ENCODE results near the gene BCL6.

Gene BCL6

DNA sequence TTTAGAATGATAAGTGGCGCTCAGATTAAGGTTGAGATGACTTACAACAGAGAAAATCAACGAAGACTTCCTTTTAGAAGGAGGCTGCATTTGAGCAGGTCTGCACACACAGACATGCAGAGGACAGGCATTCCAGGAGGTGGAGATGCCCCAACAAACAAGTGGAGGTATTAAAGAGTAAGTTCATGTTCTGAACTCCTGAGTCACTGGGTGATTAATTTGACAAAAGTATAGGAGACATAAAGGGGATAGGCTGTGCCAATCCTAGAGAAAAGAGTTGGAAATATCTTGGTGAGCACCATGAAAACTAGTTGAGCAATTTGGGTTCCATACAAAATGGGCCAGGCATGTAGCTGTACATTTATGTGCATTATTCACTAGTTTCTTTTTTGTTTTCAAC lies 33.5 kb upstream of the BCL6 start:
- no peak for TF ChIP-seq REST (IDR thresholded peaks at IDR 0.05; ENCODE audit: insufficient read depth in 1 of 2, low read depth in 2 of 2, low read length in 2 of 2)
- no peak for TF ChIP-seq SIN3A (IDR thresholded peaks at IDR 0.05; ENCODE audit: borderline replicate concordance, insufficient read depth, low read length)
- no peak for TF ChIP-seq TAF1 (IDR thresholded peaks at IDR 0.05; ENCODE audit: borderline replicate concordance, insufficient read depth, low read length)
- TF ChIP-seq POLR2AphosphoS5 (IDR thresholded peaks at IDR 0.05; ENCODE audit: low read depth, low read length): no peak
- no peak for TF ChIP-seq FOXP2 (optimal IDR thresholded peaks at IDR 0.05; ENCODE audit: borderline replicate concordance, extremely low read depth, extremely low read length, insufficient read depth)

GRCh38 chr3:187777331-187777941 lies 32.2 kb upstream of the BCL6 start:
- TF ChIP-seq TAF1 (IDR thresholded peaks at IDR 0.05; ENCODE audit: borderline replicate concordance, insufficient read depth, low read length) (no peak), POLR2AphosphoS5 (IDR thresholded peaks at IDR 0.05; ENCODE audit: low read depth, low read length) (no peak), FOXP2 (optimal IDR thresholded peaks at IDR 0.05; ENCODE audit: borderline replicate concordance, extremely low read depth, extremely low read length, insufficient read depth) (no peak), REST (IDR thresholded peaks at IDR 0.05; ENCODE audit: insufficient read depth in 1 of 2, low read depth in 2 of 2, low read length in 2 of 2) (no peak), SIN3A (IDR thresholded peaks at IDR 0.05; ENCODE audit: borderline replicate concordance, insufficient read depth, low read length) (no peak)

DNA sequence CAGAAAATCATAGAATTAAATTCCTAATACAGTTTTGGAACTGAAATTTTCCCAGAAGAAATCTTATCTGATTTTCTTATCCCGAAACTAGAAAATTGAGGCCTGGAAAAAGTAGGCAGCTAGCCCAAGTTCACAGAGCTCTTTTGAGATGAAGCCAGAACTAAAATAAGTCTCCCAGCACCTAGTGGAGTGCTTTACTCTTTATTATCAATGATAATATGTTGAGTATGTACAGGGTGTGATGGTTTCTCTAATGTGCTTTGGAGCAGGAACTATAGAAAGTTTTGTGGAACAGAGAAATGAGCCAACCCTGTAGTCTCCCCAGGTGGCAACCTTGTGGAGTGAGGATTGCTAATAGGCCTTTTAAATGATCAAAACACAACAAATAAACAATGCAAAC lies 30.3 kb upstream of the BCL6 start:
- no peak for TF ChIP-seq SIN3A (IDR thresholded peaks at IDR 0.05; ENCODE audit: borderline replicate concordance, insufficient read depth, low read length)
- TF ChIP-seq POLR2AphosphoS5 (IDR thresholded peaks at IDR 0.05; ENCODE audit: low read depth, low read length): no peak
- no peak for TF ChIP-seq TAF1 (IDR thresholded peaks at IDR 0.05; ENCODE audit: borderline replicate concordance, insufficient read depth, low read length)
- TF ChIP-seq FOXP2 (optimal IDR thresholded peaks at IDR 0.05; ENCODE audit: borderline replicate concordance, extremely low read depth, extremely low read length, insufficient read depth): no peak
- no peak for TF ChIP-seq REST (IDR thresholded peaks at IDR 0.05; ENCODE audit: insufficient read depth in 1 of 2, low read depth in 2 of 2, low read length in 2 of 2)

DNA sequence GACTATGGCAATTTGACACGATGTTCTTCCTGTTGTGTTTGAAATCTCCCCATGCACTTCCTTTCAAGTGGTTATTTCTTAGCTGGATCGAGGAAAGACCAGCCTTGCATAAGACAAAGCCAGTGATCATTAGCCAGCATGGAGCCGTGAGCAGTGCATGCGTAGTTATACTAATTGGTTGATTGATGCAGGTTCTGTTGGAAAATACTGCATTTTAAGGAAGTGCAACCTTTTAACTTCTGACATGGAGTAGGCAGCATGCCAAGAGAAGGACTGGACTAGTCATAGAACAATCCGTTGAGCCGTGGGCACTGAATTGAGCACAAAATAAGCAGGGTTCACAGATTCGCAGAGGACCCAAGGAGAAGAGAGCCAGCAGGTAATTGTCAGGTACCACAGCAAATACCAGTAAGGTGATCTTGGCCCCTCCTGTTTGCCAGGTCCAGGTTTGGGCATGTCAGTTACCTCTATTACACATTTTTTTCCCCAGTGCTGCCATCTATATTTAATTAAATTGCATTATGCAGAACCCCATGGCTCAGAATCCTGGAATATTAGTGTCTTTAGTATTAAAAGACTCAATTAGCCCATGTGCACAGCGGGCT lies 29.0 kb upstream of the BCL6 start:
- TF ChIP-seq REST (IDR thresholded peaks at IDR 0.05; ENCODE audit: insufficient read depth in 1 of 2, low read depth in 2 of 2, low read length in 2 of 2) (no peak), TAF1 (IDR thresholded peaks at IDR 0.05; ENCODE audit: borderline replicate concordance, insufficient read depth, low read length) (no peak), POLR2AphosphoS5 (IDR thresholded peaks at IDR 0.05; ENCODE audit: low read depth, low read length) (no peak), FOXP2 (optimal IDR thresholded peaks at IDR 0.05; ENCODE audit: borderline replicate concordance, extremely low read depth, extremely low read length, insufficient read depth) (no peak), SIN3A (IDR thresholded peaks at IDR 0.05; ENCODE audit: borderline replicate concordance, insufficient read depth, low read length) (no peak)

All from PFSK-1 (cell line).